GM23338 (cell line): ENCODE data around the gene NCBP1.

Experiments used
- EZH2 ChIP-seq: fragments of 200-600 bp; sonication (generic); IDR thresholded peaks from one replicate; pipeline ENCODE4 v1.8.0; 2017; ENCODE audit warnings: antibody characterized with exemption, mild to moderate bottlenecking, low read depth; ENCODE audit not compliant: unreplicated experiment
- EZH2phosphoT487 ChIP-seq: fragments of 200-600 bp; sonication (generic); IDR thresholded peaks from one replicate; pipeline ENCODE4 v1.8.1; 2018; ENCODE audit warnings: antibody characterized with exemption; ENCODE audit not compliant: unreplicated experiment
- POLR2AphosphoS5 ChIP-seq: IDR thresholded peaks from 2 replicates; pipeline ENCODE4 v1.6.1; 2016; ENCODE audit warnings: antibody characterized with exemption, low read depth
- STAT1 ChIP-seq: IDR thresholded peaks from one replicate; pipeline ENCODE4 v1.6.1; 2016; ENCODE audit warnings: antibody characterized with exemption; ENCODE audit not compliant: unreplicated experiment
- TF ChIP-seq, protein P1 (sequence below): IDR thresholded peaks from one replicate; pipeline ENCODE4 v1.6.1; 2018; ENCODE audit warnings: antibody characterized with exemption; ENCODE audit not compliant: unreplicated experiment
- TF ChIP-seq, protein P2 (sequence below), 2 experiments: fragments of 200-600 bp in 1 of 2; sonication (generic) in 1 of 2; conservative IDR thresholded peaks; 2 replicates each; pipeline versions ENCODE4 v1.5.1 to v1.6.1; 2016 to 2017; ENCODE audit warnings: antibody characterized with exemption in 2 of 2, low read depth in 2 of 2, mild to moderate bottlenecking in 2 of 2, moderate library complexity in 1 of 2

GRCh38 chr9:97668485-97668884 is 34.9 kb downstream of the NCBP1 start:
- TF ChIP-seq POLR2AphosphoS5, result no peak
- no peak for TF ChIP-seq EZH2phosphoT487
- TF ChIP-seq STAT1, result no peak
- TF ChIP-seq, protein P1, sequence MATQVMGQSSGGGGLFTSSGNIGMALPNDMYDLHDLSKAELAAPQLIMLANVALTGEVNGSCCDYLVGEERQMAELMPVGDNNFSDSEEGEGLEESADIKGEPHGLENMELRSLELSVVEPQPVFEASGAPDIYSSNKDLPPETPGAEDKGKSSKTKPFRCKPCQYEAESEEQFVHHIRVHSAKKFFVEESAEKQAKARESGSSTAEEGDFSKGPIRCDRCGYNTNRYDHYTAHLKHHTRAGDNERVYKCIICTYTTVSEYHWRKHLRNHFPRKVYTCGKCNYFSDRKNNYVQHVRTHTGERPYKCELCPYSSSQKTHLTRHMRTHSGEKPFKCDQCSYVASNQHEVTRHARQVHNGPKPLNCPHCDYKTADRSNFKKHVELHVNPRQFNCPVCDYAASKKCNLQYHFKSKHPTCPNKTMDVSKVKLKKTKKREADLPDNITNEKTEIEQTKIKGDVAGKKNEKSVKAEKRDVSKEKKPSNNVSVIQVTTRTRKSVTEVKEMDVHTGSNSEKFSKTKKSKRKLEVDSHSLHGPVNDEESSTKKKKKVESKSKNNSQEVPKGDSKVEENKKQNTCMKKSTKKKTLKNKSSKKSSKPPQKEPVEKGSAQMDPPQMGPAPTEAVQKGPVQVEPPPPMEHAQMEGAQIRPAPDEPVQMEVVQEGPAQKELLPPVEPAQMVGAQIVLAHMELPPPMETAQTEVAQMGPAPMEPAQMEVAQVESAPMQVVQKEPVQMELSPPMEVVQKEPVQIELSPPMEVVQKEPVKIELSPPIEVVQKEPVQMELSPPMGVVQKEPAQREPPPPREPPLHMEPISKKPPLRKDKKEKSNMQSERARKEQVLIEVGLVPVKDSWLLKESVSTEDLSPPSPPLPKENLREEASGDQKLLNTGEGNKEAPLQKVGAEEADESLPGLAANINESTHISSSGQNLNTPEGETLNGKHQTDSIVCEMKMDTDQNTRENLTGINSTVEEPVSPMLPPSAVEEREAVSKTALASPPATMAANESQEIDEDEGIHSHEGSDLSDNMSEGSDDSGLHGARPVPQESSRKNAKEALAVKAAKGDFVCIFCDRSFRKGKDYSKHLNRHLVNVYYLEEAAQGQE, result no peak
- no peak for TF ChIP-seq EZH2
- TF ChIP-seq, protein P2, sequence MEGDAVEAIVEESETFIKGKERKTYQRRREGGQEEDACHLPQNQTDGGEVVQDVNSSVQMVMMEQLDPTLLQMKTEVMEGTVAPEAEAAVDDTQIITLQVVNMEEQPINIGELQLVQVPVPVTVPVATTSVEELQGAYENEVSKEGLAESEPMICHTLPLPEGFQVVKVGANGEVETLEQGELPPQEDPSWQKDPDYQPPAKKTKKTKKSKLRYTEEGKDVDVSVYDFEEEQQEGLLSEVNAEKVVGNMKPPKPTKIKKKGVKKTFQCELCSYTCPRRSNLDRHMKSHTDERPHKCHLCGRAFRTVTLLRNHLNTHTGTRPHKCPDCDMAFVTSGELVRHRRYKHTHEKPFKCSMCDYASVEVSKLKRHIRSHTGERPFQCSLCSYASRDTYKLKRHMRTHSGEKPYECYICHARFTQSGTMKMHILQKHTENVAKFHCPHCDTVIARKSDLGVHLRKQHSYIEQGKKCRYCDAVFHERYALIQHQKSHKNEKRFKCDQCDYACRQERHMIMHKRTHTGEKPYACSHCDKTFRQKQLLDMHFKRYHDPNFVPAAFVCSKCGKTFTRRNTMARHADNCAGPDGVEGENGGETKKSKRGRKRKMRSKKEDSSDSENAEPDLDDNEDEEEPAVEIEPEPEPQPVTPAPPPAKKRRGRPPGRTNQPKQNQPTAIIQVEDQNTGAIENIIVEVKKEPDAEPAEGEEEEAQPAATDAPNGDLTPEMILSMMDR (conservative IDR thresholded peaks at IDR 0.05; ENCODE audit: low read depth in 2 of 2), result no peak
